NCI-H1694 treated with DMSO at 0.1 percent for 48 hours (cell line): Measurements from ENCODE around the gene CAPN8.

ENCODE experiments used
- DNase-seq: peaks from one replicate; lab custom pipeline; 2025; lab: John Stamatoyannopoulos, UW

Gene CAPN8

DNA sequence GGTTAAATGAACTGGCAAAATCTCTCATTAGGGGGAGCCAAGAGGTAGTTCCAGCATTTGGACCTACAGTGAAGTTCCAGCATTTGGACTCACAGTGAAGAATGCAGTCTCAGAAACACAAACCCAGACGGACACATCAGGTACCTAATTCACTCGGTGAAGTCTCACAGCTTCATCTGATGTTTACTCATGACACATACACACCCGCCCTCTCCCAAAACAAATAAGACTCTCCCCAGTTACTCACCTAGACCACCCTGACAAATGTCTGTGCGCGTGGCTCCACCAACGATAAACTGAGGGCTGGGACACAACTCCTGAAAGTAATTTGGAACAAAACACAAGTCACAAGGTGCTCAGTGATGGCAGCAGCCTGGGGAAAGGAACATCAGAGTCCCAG lies 11.4 kb downstream of the CAPN8 start:
- DNase-seq, result no peak

DNA sequence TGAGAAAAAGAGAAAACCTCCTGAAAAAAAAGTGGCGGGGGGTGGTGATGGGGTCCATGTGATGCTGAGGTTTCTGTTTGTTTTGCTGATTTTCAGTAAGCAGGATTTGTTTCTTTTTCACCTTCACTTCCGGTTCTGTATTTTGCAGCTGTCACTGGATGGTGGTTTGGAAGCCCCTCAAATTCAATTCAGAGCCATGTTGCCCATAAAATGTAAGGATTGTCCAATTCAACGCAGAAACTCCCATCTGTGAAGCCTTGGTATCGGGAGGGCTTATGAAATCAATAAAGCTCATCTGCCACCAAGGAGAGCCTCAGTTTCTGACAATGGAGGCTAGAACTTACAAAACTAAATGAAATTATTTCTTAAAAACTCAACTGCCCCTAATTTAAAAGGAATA lies 12.1 kb downstream of the CAPN8 start:
- DNase-seq, result no peak

DNA sequence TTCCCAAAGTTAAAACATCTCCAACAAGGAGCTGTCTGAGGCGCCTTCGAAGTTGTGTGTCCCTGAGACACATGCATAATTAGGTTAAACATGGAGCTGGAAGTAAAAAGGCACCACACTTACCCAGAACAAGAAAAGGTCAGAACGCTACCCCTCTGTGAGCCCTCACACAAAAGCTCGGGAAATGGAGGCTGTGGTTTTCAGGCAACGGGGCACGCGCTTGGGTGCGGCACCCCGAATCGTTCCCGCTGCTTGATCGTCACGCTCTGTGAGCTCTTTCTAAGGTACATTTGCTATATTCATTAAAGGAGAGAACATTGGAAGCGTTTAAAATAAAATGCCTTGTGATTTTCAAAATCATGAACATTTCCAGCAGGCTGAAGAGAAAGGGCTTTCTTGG lies 12.5 kb downstream of the CAPN8 start:
- DNase-seq, result no peak

DNA sequence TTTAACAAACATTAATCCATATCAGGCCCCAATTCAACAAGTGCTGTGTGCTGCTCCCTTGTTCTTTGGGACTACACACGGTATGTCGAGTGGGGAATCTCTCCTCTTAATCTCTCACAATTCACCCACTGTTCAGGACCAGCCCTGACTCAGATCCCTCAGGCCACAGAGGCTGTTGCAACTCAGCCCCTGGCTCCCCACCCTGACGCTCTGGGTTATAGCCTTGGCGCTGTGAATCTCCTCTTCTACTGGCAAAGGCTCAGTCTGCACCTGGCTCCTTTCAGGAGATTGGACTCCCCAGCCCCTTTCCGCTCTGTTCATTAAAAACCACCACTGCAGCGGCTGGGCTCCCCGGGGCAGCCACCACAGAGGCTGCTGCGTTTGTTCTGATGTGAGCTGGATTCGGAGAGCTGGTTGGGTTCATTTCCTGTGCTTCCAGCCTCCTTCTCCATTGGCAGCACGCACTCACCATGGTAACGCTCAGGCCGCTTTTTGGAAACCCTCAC lies 13.0 kb downstream of the CAPN8 start:
- DNase-seq, result no peak

DNA sequence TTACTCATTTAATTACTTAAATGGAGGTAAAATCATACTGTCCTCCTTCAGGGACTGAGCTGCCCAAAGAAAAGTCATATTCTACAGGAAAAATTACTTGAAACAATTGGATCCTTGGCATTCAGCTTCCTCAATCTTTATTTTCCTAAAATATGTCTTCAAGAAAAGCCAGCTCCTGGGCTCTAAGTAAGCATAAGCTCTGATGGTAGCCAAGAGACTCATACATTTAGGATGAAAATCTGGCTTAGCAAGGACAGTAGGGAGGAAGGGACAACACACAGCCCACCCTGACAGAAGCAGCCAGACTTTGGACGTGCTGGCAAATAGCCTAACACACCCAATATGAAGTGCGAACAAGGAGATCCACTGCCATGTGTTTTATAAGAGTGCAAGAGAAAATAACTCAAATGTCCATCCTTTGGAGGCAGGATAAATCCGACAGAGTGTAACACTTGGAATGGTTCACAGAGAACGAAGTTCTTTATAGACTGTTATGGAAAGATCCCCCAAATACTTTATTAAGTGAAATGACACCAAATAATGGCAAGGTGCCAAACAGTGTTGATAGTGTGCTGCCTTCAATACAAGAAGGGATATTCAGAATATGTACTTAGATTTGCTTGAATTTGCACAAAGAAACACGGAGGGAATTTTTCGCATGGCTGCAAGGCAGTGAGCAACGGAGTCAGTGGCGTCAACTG lies 14.1 kb downstream of the CAPN8 start:
- no peak for DNase-seq

DNA sequence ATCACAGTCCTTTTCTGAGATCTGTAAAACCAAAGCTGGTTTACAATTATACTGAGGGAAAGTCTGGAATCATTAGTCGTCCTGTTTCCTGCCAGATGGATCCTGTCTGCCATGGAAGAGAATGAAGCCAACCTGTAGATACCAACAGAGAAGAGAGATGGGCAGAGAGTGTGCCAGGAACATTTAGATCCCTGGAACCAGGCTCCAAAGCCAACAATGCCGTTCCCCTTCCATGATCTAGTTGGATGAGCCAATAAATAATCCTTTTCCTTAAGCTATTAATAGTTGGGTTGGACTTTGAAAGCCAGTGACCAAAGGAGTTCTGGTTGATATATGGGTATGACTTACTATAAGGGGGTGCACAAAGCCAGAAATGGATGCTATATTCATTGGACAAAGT lies 15.0 kb downstream of the CAPN8 start:
- no peak for DNase-seq

DNA sequence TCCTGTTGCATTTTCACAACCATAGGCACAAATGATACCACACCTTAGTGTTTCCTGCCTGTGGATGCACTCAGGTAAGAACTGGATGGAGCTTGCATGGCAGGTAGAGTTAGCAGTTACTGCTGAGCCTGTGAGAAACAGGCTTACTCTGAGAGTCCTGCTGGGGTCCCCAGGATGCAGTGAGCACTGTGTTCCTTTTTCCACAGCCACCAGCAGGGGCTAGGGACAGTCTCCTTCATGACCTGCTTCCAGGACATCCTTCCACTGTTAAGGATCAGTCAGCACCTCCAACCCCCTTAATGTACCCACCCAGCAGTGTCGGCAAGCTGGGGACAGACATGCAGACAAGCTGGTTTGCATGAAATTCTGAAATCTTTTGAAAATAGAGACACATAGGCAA lies 16.3 kb downstream of the CAPN8 start:
- DNase-seq, result no peak

DNA sequence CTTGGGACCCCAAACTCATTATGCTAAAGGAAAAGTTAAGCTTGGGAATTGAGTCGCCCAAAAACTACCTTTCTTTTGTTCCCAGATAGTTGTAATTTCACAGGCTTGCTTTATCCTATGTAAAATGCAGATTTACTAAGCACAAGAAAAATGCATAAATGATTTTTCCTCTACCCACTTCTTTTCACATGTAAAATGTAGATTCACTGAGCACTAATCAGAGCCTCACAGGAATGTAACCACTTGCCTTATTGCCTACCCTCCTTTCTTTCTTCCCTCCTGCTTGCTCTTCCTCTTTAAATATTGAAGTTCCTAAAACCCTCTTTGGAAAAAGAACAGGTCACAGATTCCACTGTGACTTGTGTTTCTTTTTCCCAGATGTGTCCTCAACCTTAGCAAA lies 18.3 kb downstream of the CAPN8 start:
- DNase-seq, result no peak

DNA sequence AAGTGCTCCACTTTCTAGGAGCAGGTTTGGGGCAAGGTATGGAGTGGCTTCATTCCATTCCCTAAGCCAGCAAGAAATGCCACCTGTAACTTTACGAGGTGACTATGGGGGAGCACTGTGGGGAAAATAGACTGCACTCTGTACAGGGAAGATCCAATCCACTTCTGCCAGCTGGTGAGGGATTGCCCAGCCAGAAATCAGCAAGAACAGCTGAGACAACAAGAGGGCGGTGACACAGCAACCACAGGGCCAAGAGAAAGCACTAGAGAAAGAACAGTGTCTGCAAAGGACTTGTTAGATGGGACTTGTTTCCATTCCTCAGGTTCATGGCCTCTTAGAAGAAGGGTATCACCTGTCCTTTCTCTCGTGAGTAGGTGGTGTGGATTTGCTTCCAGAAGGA lies 19.6 kb downstream of the CAPN8 start:
- DNase-seq, result no peak

DNA sequence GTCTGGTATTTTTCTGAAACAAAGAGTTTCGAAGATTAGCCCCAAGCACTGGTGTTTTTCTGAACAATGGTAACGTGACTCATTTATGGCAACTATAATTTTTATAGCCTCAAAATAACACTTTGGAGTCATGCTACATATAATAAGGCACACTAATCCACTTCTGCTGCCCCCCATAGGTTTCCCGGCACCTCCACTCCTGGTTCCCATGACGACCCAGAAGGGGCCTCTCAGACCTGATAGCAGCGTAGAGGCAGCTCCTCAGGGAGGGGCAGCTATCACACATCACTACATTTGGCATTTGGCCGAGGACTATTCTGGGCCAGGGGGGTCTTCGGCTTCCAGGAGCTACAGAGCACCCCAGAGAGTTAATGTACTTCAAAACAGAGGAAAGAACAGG lies 23.3 kb downstream of the CAPN8 start:
- no peak for DNase-seq

DNA sequence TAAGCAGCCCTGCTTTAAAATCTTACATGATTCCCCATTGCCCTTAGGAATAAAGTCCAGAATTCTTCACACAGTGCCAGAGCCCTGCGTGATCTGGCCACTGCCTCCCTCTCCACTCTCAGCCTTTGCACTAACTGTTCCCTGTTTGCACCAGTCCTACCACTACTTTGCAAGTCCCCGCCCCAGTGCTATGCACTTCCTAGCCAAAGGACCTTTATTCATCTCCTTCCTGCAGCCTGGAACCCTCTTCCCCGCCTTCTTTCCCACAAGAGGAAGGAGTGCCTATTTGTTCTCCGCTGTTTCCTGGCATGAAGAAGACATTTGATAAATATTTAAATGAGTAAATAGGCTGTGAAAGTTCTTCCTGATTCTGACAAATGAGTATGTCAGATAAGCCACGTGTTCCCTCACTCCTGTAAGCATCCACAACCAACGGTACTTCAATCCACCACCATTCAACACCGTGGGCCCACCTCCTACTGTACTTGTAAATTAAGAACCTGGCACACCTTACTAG lies 23.9 kb downstream of the CAPN8 start:
- no peak for DNase-seq

DNA sequence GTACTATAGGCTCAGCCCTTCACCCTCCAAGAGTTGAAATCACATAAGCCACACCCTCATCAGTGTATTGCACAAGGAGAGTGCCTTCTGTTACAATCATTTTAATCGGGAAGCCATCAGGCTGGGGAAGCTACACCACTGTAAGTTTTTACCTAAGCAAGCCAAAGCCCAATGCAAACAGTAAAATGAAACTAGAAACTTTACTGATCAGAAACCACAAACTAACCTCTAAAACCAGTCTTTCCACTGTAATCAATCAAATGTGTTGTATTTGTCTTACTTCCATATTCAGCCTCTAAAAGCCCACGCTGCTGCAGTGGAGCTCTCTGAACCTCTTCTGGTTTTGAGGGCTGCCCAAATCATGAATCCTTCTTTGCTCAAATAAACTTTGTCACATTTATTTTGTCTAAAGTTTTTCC lies 26.2 kb downstream of the CAPN8 start:
- no peak for DNase-seq

DNA sequence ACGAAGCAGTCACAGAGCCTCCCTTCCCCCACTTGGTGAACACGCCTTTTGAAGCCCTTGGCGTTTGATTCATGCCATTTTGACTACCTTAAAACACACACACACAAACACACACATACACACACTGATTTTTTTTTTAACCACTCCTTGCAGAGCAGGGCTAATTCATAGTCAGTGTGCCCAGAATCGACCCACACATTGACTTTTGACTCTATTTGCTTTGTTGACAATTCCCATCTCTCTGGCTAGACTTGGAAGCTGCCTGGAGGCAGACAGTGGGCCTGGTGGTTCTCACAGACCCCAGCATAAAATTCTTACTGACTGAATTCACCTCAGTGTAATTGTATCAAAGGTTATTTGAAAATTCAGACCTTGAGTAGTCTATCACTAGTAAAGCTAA lies 30.3 kb downstream of the CAPN8 start:
- no peak for DNase-seq

DNA sequence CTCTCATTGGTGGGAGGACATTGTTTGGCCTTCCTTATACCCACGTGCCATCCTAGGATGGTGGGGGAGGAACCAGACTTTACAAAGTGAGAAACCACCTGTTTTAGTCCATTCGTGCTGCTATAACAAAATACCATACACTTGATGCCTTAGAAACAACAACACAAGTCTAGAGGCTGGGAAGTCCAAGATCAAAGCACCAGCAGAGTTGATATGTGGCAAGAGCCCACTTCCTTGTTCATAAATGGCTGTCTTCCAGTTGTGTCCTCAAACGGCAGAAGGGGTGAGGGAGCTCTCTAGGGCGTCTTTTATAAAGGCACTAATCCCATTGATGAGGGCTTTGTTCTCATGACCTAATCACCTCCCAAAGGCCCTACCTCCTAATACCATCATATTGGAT lies 31.1 kb downstream of the CAPN8 start:
- DNase-seq, result no peak

DNA sequence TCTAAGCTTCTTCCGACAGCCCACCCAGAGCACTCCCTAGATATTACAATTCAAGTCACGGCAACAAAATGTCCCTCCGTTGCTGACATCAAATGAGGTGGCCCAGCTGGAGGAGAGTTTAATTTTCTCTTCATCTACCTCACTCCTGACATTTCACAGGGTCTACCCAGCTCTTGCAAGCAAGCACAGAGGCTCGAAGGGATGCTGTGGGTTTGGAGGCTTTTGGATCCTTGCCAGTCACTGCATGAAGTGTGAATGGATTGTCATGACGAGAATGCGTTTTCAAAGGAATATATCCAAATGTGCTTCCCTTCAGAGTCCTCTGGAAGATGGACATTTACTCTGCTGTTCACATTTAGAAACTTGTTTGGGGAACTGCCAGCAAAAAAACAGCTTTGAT lies 33.5 kb downstream of the CAPN8 start:
- DNase-seq, result peak; percentile 60

DNA sequence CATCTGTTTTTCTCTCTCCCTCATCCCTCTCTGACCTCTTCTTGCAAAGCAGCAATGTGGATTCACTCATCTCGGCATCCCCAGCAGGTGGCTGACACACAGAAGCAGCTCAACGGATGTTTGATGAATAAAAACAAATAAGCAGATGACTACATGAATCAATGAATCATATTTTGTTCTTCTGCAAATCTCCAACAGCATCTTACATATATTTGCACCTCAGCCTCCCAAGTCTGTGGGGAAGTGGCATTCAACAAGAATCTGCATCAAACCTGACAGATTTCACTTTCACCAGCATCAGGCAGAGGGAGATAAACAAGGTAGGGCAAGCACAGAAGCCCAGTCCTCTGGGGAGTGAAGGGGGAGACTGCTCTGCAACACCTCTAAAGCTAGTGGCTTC lies 34.0 kb downstream of the CAPN8 start:
- peak; percentile 75 for DNase-seq

DNA sequence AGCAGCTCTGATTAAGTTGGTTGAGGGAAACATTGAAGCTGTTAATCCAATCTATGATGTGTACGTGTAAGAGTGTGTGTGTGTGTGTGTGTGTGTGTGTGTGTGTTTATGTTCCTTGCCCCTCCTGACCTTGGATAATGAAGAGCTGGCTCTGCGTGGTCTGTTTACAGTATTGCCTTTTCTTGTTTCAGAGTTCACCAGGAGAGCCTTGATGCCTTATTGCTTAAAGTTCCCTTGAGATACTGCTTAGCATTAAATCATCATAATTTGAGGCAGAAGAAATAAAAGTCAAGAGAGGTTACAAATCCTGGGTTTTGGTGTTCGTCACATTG lies 36.4 kb downstream of the CAPN8 start:
- DNase-seq, result no peak

DNA sequence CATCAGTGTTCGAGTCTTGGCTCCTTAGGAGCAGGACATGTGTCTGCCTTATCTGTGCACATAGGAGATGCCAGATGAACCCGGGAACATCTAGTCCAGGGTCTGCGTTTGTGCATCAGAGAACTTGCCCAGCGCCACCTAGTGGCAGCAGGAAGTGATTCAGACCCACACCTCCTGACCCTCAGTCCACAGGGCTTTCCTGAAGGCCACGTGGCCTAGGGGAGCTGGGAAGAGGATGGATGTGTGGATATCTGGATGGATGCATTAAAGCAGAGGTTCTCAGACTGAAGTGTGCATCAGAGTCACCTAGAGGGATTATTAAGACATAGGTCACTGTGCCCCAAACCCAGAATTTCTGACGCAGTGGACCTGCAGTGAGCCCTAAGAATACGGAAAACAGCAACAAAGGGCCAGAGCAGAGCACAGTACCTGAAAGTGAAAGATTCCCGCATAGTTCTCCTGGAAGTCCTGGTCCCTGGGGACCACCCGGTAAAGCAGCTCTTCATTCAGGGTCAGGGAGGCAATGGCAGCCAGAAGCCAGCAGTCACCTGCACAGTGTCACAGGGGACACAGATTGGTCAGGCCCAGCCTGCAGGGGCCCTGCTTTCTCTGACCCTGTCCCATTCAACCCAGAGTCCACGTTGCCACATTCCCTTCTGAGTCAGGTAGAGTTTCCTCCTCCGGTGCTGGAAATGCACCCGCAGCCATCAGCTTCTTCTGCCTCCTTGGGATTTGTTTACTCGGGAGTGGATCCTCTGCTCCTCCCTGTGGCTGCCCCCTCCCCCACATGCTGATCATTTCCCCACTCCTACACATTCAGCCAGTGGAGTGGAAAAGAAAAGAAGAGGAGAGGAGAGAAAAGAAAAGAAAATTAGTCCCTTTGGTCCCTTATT lies 37.0 kb downstream of the CAPN8 start:
- peak; percentile 13 for DNase-seq

DNA sequence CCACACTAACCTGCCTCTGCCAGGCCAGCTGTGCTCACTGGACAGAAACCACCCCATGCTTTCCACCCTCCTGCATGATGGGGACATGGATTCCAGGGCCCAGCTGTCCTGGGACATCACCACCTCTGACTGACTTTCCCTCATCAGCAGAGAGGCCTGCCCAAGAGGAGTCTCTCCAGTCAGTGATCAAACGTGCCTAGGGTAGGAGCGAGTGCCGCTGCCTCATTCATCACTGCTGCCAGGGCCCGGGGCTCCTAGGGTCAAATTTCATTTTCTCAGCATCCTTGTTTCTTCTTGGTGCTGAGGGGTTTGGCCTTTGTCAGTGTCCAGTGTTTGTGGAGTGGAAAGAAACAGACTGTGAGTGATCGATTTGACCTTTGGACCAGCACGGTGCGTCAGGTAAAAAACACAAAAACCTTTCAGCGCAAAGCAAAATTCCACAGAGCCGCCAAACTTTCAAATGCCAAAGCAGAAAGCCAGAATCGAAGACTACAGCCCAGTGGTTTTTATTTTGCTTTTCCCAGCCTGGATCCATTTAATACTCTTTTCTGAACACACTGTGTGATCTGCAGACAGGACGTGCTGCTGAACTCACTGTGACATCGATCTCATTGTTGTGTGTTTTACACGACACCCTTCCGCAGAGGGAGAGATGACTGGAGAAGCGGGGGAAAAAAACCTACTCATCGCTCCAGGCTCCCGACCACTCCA lies 43.2 kb downstream of the CAPN8 start:
- DNase-seq, result no peak

DNA sequence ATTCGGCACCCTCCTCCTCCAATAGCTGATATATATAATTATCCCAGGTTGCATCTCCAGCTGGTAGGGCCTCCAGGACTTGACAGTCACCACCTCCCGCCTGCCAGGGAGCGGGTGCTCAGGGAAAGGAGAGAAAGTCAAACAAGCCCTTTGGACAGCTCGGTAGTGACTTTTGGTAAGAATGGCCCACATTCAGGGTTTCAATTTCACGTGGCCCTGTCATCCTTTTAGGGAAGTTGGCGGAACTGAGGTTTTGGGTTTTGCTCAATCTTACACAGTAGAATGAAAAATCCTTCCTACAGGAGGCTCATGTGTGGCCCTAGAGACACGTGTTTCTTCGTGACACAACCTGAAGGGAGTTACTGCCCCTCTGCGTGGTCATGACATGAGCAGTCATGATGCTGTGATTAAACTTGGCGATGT lies 44.2 kb downstream of the CAPN8 start:
- DNase-seq, result no peak

DNA sequence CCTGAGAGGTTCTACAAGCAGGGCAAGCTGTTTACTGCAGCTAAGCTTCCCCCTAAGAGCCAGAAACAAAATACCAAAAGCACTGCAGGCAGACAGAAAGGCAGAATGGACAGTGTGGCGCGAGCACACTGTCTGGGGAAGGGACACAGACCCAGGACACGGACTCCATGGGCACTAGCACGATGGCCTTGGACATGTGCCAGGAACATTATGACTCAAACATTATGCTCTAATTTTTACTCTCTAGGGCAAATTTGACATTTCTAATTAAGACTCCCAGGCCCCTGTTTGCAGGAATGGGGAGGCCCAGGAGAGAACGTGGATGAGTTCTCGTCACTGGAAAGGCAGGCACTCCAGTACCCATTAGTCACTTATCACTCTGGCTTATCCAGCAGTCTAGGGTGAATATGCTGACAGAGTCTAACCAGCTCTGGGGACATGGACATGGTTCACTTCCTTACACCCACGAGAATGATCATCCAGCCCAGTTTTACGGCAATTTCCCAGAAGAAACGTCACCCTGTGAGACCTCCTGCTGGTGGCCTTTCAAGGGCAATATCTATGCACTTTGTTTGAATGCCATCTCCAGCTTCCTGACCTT lies 45.1 kb downstream of the CAPN8 start:
- DNase-seq, result no peak

DNA sequence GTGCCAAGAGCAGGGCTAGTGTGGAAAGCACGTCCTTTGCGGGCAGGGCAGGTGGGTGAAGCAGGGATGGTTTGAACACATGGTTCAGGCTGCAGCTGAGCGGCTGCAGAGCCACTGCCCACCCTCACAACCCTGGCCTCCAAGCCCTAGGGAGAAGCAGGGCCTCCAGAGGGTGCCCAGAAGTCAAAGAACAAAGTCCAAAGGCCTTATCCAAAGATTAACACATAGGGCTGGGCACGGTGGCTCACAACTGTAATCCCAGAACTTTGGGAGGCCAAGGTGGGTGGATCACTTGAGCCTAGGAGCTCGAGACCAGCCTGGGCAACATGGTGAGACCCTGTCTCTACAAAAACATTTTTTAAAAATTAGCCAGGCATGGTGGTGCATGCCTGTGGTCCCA lies 46.8 kb downstream of the CAPN8 start:
- no peak for DNase-seq
